GM18909 (cell line): Measurements from ENCODE around the gene PNMA3.
A peak's percentile ranks its signal among the peaks of the same experiment; 100 is the strongest.
"Not testable (repeated sequence)": the region's sequence is repeated elsewhere in the genome, so short reads cannot be mapped to it uniquely, and the experiment has no call there.

Experiments used
- ATAC-seq: cut with Tn5 transposase; IDR thresholded peaks from one replicate; pipeline ENCODE4 v1.9.1; 2021; ENCODE audit warnings: mild to moderate bottlenecking; ENCODE audit not compliant: unreplicated experiment, poor library complexity

PNMA3 gene

DNA sequence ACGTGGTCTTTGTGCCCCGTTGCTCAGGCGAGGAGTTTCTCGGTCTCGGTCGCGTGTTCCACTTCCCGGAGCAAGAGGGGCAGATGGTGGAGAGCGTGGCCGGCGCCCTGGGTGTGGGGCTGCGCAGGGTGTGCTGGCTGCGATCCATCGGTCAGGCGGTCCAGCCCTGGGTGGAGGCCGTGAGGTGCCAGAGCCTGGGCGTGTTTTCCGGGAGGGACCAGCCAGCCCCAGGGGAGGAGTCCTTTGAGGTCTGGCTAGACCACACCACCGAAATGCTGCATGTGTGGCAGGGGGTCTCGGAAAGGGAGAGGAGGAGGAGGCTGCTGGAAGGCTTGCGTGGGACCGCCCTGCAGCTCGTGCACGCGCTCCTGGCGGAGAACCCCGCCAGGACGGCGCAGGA is 17.1 kb downstream of the PNMA3 start:
- not testable (repeated sequence) for ATAC-seq

DNA sequence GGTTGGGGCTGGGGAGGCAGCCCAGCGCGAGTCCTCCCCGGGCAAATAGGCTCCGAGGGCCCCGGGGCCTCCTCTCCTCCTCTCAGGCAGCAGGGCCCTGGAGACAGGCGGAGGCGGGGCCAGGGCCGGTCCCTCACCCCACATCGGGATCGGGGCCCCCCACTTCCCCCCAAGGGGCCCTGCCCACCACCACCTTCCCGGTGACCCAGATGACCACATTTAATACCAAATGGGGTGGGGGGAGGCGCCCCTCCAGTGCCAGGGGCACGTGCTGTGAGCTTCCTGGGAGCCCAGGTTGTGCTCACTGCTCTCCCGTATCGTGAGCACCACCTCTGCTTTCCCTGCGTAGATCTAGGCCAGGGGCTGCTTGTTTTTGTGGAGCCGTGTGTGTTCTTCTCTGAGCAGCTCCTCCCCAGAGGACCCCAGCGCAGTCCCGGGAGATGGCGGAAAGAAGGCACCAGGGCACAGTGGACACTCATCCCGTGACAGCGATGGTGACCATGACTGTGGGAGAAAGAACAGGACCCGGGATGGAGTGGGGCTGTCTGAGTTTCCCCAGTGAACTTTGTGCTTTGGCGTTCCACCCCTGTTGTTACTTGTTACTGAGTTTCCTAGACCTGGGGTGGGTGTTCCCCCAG is 18.1 kb downstream of the PNMA3 start:
- no peak for ATAC-seq

GRCh38 chrX:153074935-153075334 is 18.7 kb downstream of the PNMA3 start:
- ATAC-seq: no peak

GRCh38 chrX:153075366-153075765 is 19.1 kb downstream of the PNMA3 start:
- no peak for ATAC-seq

DNA sequence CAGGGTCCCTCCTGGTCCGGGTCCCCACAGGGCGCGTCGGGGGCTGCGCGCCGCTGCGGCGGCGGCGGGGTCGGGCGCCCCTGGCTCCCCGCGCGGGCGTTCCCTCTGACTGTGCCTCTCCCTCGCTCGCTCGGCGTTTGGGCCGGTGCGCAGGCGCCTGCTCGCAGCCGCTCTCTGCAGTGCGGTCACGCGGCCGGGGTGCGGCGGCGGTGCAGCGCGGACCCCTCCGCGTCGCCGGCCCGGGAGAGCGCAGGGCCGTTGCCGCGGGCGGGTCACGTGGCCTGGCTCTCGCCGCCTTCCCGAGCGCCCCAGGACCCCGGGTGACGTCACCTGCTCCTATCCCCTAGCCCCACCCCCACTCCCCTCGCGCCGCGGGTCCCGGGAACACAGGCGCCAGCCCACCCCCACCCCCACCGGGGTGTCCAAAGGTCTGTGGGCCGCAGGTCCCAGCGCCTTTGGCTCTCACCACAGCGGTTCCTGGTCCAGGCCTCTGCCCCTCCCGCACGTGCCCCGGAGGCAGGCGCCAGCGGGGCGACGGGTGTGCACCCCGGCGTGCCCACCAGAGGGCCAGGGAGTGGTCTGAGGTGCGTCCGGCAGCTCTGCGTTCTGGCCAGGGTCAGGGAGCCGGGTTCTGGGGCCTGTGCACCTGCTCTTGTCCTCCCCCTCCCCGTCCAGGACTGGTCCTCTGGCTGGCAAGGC is 21.3 kb downstream of the PNMA3 start:
- ATAC-seq: peak; percentile 59

DNA sequence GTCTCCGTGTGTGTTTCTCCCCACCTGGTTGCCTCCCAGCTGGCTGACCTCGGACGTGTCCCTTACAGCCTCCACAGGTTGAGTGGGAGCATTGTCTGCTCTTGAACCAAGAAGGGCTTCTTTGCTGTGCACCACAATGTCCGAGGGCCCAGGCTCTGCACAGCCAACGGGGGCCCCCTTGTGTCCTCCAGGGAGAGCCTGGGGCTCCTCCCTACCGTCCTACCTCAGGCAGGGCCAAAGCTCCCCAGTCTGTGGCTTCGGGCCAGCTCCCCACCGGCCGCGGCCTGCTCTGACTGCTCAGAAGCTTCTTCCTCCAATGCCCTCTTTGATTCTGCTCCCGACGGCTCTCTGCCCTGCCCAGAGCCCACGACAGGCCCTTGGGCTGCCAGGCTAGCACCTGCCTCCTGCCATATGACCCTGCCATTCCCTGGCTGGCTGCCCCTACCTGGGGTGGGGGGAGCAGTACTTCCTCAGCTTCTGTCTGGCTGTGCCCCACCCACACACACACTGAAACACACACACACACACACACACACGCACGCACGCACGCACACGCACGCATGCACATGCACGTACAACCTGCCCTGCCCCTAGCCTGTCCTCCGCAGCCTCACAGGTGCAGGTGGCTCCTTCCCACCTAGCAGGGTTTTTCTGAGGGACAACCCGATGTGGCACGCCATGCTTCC is 27.1 kb downstream of the PNMA3 start:
- not testable (repeated sequence) for ATAC-seq

- ATAC-seq: no peak
Observed at GRCh38 chrX:153102418-153102817, 46.1 kb downstream of the PNMA3 start.

DNA sequence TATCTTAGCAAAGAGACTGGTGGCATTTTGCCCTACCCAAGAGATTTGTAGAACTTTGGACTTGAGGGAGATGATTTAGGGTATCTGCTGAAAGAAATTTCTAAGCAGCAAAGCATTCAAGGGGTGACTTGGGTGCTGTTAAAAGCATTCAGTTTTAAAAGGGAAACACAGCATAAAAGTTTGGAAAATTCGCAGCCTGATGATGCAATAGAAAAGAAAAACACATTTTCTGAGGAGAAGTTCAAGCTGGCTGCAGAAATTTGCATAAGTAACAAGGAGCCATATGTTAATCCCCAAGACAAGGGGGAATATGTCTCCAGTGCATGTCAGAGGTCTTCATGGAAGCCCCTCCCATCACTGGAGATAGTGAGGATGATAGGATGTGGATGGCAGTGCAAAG is 48.7 kb downstream of the PNMA3 start:
- ATAC-seq: not testable (repeated sequence)

- ATAC-seq: not testable (repeated sequence)
Observed at GRCh38 chrX:153106092-153106801, 50.0 kb downstream of the PNMA3 start.
